RPMI8226 (cell line): Measurements from ENCODE around the gene AKT1.
A peak's percentile ranks its signal among the peaks of the same experiment; 100 is the strongest.
"Not testable (repeated sequence)": the region's sequence is repeated elsewhere in the genome, so short reads cannot be mapped to it uniquely, and the experiment has no call there.

Source experiments
- DNase-seq: peaks from one replicate; pipeline ENCODE4 v3.0.0-alpha.2; 2015

The AKT1 gene

DNA sequence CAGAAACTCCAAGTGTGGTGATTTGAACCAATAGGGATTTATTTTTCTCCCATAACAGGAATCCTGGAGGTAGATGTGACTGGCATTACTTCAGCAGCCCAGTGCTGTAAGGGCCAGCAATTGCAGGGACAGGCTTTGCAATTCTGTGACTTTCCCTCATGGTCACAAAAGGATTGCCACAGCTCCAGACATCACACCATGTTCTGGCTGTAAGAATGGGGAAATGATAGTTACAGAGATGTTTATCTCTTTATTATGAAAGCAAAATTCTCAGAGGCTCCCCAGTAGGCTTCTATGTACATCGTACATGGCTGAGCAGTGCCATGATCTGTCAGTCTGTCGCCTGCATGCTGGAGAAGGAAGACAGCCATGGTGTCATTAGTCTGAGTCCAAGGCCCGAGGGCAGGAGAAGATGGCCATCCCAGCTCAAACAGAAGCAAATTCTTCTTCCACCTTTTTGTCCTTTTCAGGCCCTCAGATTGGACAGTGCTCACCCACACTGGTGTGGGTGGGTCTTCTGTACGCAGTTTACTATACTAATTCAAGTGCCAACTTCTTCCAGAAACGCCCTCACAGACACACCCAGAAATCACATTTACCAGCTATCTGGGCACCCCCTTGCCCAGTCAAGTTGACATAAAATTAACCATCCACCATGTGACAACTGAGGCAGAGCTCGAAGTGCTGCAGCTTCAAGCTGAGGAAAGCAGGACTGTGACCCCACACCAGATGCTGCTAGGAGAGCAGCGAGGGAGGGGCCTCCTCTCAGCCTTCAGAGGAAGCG lies 22.6 kb upstream of the AKT1 start:
- DNase-seq, result no peak

DNA sequence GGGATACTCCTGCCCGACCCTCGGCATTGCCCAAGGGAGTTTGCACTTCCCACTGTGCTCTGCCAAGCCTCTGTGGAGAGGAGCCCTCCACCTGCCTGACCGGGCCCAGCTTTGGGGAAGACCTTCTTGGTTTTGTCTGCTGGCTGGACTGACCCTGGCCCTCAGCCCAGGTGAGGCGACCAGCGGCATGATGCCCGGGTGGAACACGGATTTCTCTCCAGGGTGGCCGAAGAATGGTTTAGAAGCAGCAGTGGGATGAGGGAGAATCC lies 21.0 kb upstream of the AKT1 start:
- no peak for DNase-seq

GRCh38 chr14:104814701-104815100 lies 19.2 kb upstream of the AKT1 start:
- not testable (repeated sequence) for DNase-seq

- DNase-seq, result no peak
Observed at GRCh38 chr14:104813286-104813685, 17.7 kb upstream of the AKT1 start.

GRCh38 chr14:104810316-104810715 lies 14.8 kb upstream of the AKT1 start:
- no peak for DNase-seq

DNA sequence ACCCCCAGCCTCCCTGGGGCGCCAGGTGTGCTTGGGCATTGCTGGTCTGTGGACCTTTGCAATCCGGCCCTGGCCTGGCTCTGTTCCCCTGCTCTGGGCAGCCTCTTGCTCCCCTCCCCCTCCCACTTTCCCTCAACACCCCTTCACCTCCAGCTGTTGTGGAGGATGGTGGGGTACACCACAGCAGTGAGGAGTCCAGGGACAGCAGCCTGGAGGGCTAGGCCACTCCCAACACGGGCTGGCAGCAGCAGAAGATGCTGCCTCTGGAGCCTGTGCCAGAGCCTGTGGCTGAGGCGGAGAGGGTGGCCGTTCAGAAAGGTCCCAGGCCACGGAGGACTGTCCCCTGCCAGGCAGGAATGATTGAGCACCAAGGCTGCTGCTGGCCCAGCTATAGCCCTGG lies 12.9 kb upstream of the AKT1 start:
- DNase-seq, result no peak

DNA sequence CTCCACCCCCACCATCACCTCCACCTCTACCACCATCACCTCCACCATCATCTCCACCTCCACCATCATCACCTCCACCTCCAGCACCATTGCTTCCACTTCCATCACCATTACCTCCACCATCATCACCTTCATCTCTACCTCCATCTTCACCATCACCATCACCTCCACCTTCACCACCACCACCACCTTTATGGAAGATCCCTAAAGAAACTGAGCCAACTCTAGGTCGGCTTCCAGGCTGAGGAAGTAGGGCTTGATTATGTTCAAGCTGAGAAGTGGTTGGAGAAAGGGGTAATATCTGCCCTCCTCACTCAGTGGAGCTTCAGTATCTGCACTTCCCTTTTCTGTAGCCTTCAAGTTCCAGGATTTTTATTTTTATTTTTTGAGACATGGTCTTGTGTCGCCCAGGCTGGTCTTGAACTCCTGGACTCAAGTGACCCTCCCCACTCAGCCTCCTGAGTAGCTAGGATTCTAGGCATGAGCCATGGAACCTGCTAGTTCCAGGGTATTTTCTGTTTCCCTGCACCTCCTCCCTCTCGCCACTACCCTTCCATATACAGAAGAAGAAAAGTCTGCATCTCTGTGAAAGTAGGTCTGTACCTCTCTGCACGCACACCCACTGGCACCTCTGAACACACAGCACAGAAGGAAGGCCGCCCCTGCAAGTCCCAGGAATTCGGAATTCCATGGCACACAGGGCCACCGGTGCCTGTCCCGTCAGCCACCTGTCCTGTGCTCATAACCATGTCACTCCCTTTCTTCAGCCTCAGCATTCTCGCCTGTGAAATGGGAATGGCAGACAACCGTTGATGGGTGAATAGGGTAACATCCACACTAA lies 11.3 kb upstream of the AKT1 start:
- DNase-seq, result no peak

DNA sequence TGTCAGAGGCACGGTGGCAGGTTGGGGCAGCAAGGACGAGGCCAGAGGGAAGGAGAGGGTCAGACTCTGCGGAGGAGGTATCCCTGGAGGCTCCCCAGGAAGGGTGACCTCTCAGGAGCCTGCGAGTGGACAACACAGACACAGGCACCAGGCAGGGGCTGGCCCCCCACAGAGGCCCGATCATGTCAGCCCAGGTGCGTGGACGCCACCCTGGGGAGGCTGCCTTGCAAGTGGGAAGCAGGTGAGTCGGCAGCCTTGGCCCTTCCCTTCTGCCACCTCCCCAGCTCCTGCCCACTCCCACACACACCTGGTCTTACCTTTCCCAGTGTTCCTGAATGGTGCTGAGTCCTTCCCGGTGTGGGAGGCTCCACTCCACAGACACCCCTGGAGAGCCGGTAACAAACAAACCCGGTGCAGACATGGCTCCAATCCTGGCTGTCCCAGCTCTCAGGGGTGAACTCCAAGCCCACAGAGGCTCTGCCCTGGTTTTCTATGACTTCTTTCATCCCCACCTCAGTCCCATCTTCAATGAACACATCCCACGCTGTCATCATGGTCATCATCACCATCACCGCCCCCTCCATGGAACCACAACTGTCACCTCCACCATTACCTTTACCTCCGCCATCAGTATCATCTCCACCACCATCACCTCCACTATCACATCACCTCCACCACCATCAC lies 10.5 kb upstream of the AKT1 start:
- DNase-seq, result no peak

GRCh38 chr14:104805326-104805678 lies 9.8 kb upstream of the AKT1 start:
- DNase-seq, result peak; percentile 12

DNA sequence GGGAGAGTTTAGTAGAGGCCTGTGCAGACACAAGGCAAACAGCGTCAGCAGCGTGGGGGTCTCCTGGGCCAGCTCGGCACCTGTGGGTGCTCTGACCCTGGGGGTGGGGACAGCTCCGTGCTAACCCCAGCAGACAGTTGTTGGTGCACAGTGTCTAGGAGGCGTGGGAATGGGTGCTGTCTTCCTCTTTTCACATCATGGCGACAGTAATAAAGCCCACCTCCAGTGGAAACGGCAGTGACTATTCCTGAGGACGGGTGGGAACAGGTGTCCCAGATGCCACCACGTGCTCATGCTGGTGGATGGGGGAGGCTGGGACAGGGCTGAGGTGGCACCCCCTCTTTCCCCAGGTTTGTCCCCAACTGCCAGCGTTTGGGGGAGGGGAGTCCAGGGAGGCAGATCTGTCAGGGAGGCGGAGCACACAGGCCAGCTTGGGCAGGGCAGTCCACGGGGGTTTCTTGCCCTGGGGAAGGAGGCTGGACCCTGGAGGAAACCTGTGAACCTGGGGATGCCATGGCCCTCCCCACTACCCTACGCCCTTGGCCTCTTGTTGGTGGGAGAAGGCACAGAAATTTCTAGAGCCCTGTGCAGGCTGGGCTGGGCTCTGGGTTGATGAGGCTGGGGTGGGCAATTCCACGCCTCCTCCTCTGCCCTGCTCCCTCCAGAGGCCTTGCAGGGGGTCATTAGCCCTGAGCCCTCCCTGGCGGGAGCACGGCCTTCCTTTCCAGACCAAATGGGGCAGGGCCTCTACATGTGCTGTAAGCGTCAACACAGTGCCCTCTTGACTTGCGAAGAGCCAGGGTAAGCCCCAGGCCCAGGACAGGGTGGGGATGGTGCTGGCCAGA lies 9.2 kb upstream of the AKT1 start:
- no peak for DNase-seq

DNA sequence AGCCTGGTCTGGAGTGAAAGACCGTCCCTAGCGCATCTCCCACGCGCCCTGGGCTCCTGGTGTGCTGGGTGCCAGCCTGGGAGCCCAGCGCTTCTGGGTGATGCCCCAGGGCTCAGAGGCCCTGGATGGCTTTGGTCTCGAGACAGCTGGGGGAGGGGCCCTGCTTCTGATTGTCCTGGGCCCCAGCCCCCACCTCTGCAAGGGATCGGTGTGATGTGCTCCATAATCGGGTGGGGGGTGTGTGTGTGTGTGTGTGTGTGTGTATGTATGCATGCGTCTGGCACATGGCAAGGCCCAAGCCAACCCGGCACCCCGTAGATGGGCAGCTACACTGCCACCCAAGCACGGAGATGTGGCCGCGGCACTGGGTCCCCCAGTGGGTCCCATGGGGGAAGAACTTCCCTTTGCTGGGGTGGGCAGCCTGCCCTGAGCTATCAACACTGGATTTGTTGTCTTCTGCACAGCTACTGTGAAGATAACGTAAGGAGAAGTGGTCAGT lies 8.4 kb upstream of the AKT1 start:
- DNase-seq, result no peak

- no peak for DNase-seq
Observed at GRCh38 chr14:104803280-104803911, 7.8 kb upstream of the AKT1 start.

DNA sequence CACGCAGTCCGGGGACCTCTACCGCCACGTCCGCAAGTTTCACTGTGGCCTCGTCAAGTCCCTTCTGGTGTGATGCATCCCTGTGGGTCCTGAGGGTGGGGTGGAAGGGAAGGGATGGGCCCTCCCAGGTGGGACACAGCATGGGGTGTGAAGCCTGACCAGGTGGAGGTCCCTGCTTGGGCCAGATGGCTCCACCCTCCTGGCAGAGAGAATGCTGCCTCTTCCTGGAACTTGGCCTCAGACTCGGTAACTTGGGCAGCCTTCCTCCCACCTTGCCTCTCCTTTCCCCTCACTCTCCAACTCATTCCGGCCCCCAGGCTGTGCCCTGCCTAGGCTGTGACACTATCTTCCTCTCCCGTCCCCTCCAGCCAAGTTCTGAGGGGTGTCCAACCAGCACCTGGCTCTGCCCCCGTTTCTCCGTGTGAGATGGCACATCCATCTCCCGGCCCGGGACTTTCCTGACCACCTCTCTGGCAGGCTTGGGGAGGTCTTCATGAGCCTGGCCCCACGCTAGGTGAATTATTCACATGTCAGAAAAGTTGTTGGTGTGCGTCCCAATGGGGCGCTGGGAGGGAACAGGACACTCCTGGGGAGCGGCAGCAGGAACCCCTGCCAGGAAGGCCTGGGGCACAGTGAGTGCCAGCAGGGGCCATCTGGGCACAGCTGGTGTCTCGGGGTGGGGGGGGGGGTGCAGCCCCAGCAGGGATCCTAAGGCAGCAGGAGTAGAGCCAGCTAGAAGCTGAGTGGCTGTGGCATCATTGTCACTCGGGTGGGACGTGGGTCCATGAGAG lies 7.0 kb upstream of the AKT1 start:
- no peak for DNase-seq

GRCh38 chr14:104801520-104802393 lies 6.2 kb upstream of the AKT1 start:
- DNase-seq, result no peak

DNA sequence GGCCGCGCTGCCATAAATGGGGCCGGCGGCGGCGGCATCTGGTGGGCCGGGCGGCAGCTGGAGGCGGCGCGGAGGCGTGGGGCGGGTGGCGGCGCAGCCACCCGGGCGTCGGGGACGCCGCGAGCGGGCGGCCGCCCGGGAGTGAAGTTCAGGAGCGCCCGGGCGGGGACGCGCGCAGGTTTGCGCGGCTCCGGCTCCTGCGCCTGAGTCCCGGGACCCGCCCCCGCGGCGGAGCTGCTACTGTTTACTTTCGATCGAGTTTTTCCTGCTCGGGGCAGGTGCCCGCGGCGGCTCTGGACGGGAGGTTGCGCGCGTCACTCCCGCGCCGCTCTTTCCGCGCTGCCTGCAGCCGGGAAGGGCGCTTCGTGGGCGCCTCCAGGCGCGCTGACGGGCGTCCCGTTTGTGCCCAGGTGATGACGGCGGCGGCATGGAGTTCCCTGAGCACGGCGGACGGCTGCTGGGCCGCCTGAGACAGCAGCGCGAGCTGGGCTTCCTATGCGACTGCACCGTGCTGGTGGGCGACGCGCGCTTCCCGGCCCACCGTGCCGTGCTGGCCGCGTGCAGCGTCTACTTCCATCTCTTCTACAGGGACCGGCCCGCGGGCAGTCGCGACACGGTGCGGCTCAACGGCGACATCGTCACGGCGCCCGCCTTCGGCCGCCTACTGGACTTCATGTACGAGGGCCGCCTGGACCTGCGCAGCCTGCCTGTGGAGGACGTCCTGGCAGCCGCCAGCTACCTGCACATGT lies 5.4 kb upstream of the AKT1 start, which contains the start of gene ZBTB42:
Gene ZBTB42 (plus strand): TSS at position 331 of the 749 bp plus-strand sequence. CDS start 97 bp downstream, at position 428.
- peak; percentile 77 for DNase-seq

GRCh38 chr14:104800015-104800770 lies 4.6 kb upstream of the AKT1 start:
- peak; percentile 82 for DNase-seq

DNA sequence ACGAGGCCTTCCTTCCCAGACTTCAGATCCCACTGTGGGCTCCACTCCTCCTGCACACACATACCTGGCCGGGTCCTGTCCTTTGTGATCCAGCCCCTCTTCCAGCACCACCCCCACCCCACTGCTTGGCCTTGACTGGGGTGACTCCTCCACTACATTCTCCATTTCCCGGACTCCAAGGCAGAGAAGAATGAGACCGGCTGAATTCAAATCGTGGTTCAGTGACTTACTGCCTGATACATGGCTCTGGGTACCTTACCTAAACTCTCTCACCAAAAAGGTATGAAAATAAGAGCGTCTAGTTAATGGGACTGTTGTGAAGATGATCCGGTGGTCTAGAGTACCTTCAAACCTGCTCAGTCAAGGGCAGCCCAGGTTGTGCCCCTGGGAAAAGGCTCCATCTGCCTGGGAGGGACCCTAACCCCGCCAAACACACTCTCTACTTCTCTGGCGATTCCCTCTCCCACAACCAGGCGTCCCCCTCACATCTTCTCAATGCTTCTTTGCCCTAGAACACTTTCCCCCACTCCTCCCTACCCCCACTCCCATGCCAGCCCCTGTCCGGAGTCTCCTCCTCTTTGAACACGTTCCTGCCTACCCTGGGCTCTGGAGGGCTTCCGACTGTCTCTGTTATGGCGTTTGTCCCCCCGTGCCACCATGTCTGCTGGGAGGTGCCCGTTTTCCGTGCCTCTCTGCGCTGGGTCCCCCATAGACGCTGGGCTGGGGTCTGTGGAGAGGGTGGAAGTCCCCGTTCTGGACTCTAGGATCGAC lies 3.9 kb upstream of the AKT1 start:
- DNase-seq, result no peak
